GM12801 (cell line): ENCODE measurements around the gene TOB1.

Experiments
- CTCF ChIP-seq: IDR thresholded peaks from one replicate; pipeline ENCODE4 v1.5.1; 2011; ENCODE audit warnings: control low read depth; ENCODE audit not compliant: insufficient read length; ENCODE audit errors: extremely low read depth

Gene TOB1

GRCh38 chr17:50891577-50891989 lies 25.4 kb upstream of the TOB1 start:
- no peak for TF ChIP-seq CTCF

- TF ChIP-seq CTCF = no peak
Measured at GRCh38 chr17:50890675-50891516, 24.7 kb upstream of the TOB1 start.

- no peak for TF ChIP-seq CTCF
Measured at GRCh38 chr17:50889528-50890118, 23.5 kb upstream of the TOB1 start.

GRCh38 chr17:50887705-50888245 lies 21.6 kb upstream of the TOB1 start:
- TF ChIP-seq CTCF = no peak

GRCh38 chr17:50884439-50885311 lies 18.5 kb upstream of the TOB1 start:
- TF ChIP-seq CTCF = no peak

- TF ChIP-seq CTCF = no peak
Measured at GRCh38 chr17:50883850-50884438, 17.8 kb upstream of the TOB1 start.
